Peyer's patch (tissue), 4 donors: ENCODE results near the gene PRXL2B. TPM values are rescaled to one million over a fixed set of nuclear protein-coding genes. Genes with fewer than 3 reads are reported as not detected.

Source experiments
- DNase-seq, 3 donors: peaks; one replicate each; pipeline ENCODE4 v3.0.0-alpha.2; 2017 to 2019
- H3K27ac ChIP-seq, 4 donors: fragments of 200-600 bp; sonication (generic); one replicate each; pipeline ENCODE4 v1.5.1; 2016 to 2019
- H3K27me3 ChIP-seq, 2 donors: fragments of 200-600 bp; sonication (generic); one replicate each; pipeline ENCODE4 v1.5.1; 2019
- H3K36me3 ChIP-seq, 3 donors: fragments of 200-600 bp; sonication (generic); one replicate each; pipeline ENCODE4 v1.5.1; 2016 to 2019
- H3K4me1 ChIP-seq, 4 donors: fragments of 200-600 bp; sonication (generic); one replicate each; pipeline ENCODE4 v1.5.1; 2016 to 2019
- H3K4me3 ChIP-seq, 4 donors: fragments of 200-600 bp; sonication (generic); 1 replicate in 3 of 4; 2 replicates in 1 of 4; pipeline ENCODE4 v1.5.1; 2016 to 2019; ENCODE audit warnings: mild to moderate bottlenecking in 1 of 4
- H3K9me3 ChIP-seq, 4 donors: fragments of 200-600 bp; sonication (generic); one replicate each; pipeline ENCODE4 v1.5.1; 2016 to 2019; ENCODE audit warnings: mild to moderate bottlenecking in 1 of 4
- CTCF ChIP-seq, 6 experiments: fragments of 450-650 bp in 4 of 6; fragments of 200-600 bp in 2 of 6; sonication (generic) in 1 of 6; IDR thresholded peaks; one replicate each; pipeline ENCODE4 v1.5.1; 2017 to 2019; ENCODE audit warnings: antibody characterized with exemption in 6 of 6, mild to moderate bottlenecking in 3 of 6, moderate library complexity in 1 of 6
- POLR2A ChIP-seq, 2 donors: fragments of 450-650 bp; IDR thresholded peaks; one replicate each; pipeline ENCODE4 v1.5.1; 2017; ENCODE audit warnings: antibody characterized with exemption in 2 of 2, mild to moderate bottlenecking in 2 of 2, moderate library complexity in 2 of 2
- total RNA-seq, 4 donors: library from RNA; depleted of rRNA; stranded (reverse); fragments of >200 nt; gene quantifications; one replicate each; pipeline ENCODE4 v1.1.0, GENCODE V29; 2016

Gene PRXL2B
- total RNA-seq, 4 donors from 2014 or later, result 41.3 to 79.5 (median 59.0) TPM

DNA sequence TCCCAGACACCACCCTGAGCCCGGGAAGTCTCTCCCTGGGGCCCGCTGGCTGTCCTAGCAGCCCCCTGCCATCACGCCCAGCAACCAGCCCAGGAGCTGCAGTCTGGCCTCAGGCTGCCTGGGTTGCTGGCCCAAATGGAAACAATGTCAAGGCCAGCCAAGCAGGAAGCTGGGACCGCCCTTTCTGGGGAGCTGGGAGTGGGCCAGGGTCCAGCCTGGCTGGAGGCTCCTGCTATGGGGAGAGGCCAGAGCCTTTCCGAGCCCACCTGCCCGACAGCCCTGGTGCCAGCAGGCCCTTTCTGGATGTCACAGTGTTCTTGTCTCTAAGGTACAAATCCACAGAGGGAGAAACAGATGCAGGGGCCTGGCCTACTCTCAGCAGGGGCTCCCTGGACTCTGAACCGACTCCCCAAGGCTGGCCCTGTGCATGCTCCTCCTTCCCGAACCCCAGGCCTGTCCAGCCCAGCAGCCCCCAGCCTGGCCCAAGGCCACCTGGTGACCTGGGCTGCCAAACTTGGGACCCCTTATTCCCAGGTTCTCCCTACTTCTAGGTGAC, 47.4 kb downstream of the PRXL2B start:
- TF ChIP-seq CTCF (IDR thresholded peaks at IDR 0.05), result no peak
- TF ChIP-seq POLR2A (IDR thresholded peaks at IDR 0.05), result no peak
- H3K4me1 ChIP-seq, result peaks cover 0 to 19% (median 1%) of the 10 kb centered on the region in 4 donors
- H3K36me3 ChIP-seq, result no peaks in the 10 kb centered on the region
- no peak overlapping the region for H3K4me3 ChIP-seq
- no peak overlapping the region for H3K27ac ChIP-seq
- H3K27me3 ChIP-seq, result peaks cover 0 to 6% of the 10 kb centered on the region in 2 donors
- peak in 2 of 3 donors; percentile 37 to 46 for DNase-seq
- H3K9me3 ChIP-seq, result peaks cover 0 to 7% (median 0%) of the 10 kb centered on the region in 4 donors

DNA sequence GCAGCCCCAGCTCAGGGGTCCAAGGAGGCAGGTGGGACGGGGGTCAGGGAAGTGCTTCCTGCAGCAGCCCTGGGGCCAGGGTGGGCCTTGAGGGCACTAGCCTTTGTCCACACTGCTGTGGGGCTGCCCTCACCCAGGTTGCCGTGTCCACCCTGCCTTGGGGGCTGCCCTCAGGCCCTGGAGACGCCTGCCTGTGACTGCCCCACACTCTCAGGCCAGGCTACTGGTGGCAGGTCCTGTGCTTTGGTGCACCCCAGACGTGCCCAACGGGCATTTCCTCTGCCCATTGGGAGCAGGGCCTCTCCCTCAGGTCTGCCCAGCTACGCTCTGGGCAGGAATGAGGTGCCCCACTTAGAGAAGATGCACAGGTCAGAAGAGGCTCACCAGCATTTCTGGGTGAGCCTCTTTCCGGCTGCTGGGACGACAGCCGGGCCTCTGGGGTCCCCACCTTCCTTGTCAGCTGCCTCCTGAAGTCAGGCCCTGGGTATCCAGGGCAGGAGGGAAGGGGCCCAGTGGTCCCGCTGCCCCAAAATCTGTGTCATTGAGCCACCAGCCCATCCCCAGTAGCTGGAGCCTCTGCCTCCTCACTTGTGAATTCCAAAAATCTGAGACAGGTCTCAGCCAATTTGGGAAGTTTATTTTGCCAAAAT, 48.9 kb downstream of the PRXL2B start:
- Histone ChIP-seq H3K27ac (no peak overlapping the region), H3K4me3 (no peak overlapping the region), H3K36me3 (no peaks in the 10 kb centered on the region), H3K4me1 (peaks cover 0 to 15% (median 0%) of the 10 kb centered on the region in 4 donors), H3K9me3 (peaks cover 0 to 7% (median 0%) of the 10 kb centered on the region in 4 donors), H3K27me3 (no peaks in the 10 kb centered on the region)
- TF ChIP-seq POLR2A (IDR thresholded peaks at IDR 0.05) (no peak), CTCF (IDR thresholded peaks at IDR 0.05) (no peak)
- peak in 1 of 3 donors; percentile 34 for DNase-seq

- Histone ChIP-seq H3K4me3 (no peak overlapping the region), H3K27ac (no peak overlapping the region), H3K27me3 (no peaks in the 10 kb centered on the region), H3K9me3 (peaks cover 0 to 7% (median 0%) of the 10 kb centered on the region in 4 donors), H3K36me3 (no peaks in the 10 kb centered on the region), H3K4me1 (peaks cover 0 to 13% (median 3%) of the 10 kb centered on the region in 4 donors)
- TF ChIP-seq CTCF (IDR thresholded peaks at IDR 0.05), result no peak
- TF ChIP-seq POLR2A (IDR thresholded peaks at IDR 0.05), result no peak
- DNase-seq, result no peak
These were observed 50.2 kb downstream of the PRXL2B start for GRCh38 chr1:2636733-2637132.

DNA sequence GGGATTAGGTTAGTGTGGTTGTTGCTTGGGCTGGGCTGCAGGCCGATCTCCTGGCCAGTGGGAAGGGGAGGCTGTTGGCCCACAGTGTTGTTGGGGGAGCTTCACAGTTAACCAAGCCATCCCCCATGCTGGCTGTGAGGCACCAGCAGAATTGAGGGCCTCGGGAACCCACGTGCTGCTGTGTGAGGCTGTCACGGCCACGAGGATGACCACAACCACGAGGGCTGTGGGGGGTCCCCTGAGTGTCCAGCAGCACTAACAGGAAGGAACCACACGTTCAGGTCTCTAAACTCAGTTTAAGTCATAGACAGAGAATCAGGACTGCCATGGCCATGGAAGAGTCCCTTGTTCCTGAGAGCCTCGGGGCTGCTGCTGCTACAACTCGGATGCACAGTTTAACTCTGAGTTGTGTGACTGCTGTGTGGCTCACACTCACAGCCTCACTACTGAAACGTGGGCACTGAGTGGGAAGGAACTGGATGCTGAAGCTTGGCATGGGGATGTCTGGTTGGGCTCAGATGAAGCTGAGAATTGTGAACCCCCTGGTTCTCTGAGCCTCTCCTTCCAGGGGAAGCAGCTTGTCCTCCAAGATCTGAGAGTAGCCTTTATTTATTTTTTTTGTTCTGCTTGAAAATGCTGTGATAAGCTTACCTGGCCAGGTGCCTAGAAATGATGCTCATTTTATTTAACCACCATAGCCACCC, 51.0 kb downstream of the PRXL2B start:
- Histone ChIP-seq H3K9me3 (peaks cover 0 to 7% (median 0%) of the 10 kb centered on the region in 4 donors), H3K36me3 (no peaks in the 10 kb centered on the region), H3K4me3 (no peak overlapping the region), H3K27ac (no peak overlapping the region), H3K27me3 (no peaks in the 10 kb centered on the region), H3K4me1 (peaks cover 0 to 15% (median 9%) of the 10 kb centered on the region in 4 donors)
- TF ChIP-seq CTCF (IDR thresholded peaks at IDR 0.05), result no peak
- no peak for TF ChIP-seq POLR2A (IDR thresholded peaks at IDR 0.05)
- DNase-seq, result no peak

DNA sequence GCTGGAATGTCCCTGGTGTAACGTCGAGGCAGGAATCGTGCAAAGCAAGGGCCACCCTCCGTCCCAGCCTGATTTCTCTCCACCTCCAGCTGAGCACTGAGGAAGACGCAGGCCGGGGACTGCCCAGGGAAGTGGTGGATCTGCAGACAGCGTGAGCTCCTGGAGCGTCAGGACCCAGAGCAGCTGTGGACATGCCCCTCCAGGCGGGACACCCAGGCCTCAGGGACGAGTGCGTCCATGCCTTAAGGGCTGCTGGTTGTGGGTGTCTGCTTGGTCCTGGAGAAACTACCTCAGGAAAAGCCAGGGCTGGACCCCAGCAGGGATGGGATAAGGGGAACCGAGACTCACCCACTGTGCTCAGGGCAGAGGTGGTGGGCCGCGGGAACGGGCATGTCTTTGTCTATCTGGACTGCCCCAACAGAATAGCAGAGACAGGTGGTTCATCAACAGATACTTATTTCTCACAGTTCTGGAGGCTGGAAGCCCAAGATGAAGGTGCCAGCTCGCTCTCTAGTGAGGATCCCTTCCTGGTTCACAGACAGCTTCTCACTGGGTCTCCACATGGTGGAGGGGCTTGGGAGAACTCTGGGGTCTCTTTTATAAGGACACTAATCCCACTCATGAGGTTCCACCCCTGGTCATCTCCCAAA, 52.0 kb downstream of the PRXL2B start:
- Histone ChIP-seq H3K27me3 (no peaks in the 10 kb centered on the region), H3K4me1 (peaks cover 0 to 19% (median 13%) of the 10 kb centered on the region in 4 donors), H3K4me3 (no peak overlapping the region), H3K9me3 (peaks cover 0 to 7% (median 0%) of the 10 kb centered on the region in 4 donors), H3K27ac (no peak overlapping the region), H3K36me3 (no peaks in the 10 kb centered on the region)
- DNase-seq, result no peak
- TF ChIP-seq CTCF (IDR thresholded peaks at IDR 0.05) (no peak), POLR2A (IDR thresholded peaks at IDR 0.05) (no peak)
